M059J (cell line): Measurements from ENCODE around the gene ZNF254. TPM values are rescaled to one million over a fixed set of nuclear protein-coding genes. Genes with fewer than 3 reads are reported as not detected.
A peak's percentile ranks its signal among the peaks of the same experiment; 100 is the strongest.
"Not testable (repeated sequence)": the region's sequence is repeated elsewhere in the genome, so short reads cannot be mapped to it uniquely, and the experiment has no call there.

Experiments used
- DNase-seq: peaks from one replicate; pipeline ENCODE4 v3.0.0-alpha.2; 2012; ENCODE audit warnings: low read depth
- total RNA-seq: library from RNA; depleted of rRNA; stranded (reverse); fragments of >200 nt; shearing (Covaris generic); gene quantifications from 2 replicates; pipeline ENCODE4 v1.2.3, GENCODE V29; 2014; rRNA removed

ZNF254 gene
- total RNA-seq, result 8.0 and 10.5 TPM in 2 replicates

DNA sequence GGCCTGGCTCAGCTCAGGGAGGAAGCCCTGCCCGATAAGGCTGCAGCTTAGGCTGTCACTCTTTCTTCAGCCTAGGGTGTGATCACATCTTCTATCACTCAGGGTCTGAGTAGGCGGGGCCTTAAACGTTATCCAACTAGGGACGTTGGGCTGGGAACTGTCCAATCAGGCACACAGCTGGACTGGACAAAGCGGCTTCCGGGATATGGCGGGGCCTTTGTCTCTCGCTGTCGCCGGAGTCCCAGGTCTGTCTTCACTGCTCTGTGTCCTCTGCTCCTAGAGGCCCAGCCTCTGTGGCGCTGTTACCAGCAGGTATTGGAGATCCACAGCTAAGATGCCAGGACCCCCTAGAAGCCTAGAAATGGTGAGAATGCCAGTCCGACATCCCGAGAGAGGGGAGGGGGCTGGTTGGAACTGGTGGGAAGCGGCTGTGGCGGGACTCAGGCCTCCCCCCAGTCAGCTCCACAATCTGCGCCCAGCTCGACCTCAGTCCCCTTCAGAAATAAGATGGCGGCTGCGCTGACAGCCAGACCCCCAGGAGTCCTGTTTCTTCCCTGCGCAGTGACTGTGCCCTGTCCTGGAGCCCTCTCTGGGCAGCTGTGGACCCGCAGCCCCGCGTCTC is at the start of gene ZNF254:
ZNF254 (plus strand) TSS at position 214 of the 622 bp plus-strand sequence; CDS start at position 335, 121 bp downstream.
- peak; percentile 97 for DNase-seq

DNA sequence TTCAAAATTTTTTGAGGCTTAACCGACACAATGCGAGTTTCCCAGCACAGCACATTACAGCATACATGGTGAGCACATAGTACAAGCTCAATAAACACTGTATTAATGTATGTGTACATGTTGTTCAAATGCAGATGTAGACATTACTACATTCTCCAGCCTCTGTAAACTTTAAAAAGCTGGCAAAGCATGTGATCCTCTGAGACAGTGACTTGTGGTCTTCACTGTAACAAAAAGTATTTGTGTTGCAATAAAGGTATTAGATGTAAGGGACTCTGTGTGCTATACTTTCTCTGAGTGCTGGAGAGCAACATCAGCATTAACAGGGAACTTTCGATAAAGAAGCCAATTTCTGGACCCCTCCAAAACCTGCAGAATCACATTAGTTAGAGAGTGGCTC is 46.4 kb upstream of the ZNF254 start:
- no peak for DNase-seq

DNA sequence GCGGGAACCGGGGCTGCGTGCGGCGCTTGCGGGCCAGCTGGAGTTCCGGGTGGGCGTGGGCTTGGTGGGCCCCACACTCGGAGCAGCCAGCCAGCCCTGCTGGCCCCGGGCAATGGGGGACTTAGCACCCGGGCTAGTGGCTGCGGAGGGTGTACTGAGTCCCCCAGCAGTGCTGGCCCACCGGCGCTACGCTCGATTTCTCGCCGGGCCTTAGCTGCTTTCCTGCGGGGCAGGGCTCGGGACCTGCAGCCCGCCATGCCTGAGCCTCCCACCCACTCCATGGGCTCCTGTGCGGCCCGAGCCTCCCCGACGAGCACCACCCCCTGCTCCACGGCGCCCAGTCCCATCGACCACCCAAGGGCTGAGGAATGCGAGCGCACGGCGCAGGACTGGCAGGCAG is 45.7 kb upstream of the ZNF254 start:
- DNase-seq, result not testable (repeated sequence)

GRCh38 chr19:24046550-24046949 is 40.4 kb upstream of the ZNF254 start:
- DNase-seq, result no peak

GRCh38 chr19:24048261-24048660 is 38.7 kb upstream of the ZNF254 start:
- no peak for DNase-seq

GRCh38 chr19:24049537-24049936 is 37.5 kb upstream of the ZNF254 start:
- no peak for DNase-seq

GRCh38 chr19:24051516-24051915 is 35.5 kb upstream of the ZNF254 start:
- no peak for DNase-seq

DNA sequence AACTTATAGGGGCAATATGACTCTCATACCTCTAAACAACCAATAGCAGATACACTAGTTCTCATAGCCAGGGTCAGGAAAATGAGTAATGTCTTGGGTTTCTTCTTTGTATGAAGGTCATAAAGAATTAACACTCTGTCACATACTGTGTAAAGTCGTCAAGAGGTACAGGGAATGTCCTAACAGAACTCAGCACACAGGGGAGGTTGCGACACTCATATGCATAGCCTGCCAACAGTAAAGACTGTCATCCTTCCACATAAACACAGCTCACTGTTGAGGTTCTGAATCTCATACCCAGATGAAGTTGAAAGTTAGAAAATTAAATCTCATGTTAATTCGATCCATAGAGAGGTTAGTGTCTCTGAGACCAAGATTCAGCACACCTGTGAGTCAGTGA is 34.2 kb upstream of the ZNF254 start:
- peak; percentile 10 for DNase-seq

DNA sequence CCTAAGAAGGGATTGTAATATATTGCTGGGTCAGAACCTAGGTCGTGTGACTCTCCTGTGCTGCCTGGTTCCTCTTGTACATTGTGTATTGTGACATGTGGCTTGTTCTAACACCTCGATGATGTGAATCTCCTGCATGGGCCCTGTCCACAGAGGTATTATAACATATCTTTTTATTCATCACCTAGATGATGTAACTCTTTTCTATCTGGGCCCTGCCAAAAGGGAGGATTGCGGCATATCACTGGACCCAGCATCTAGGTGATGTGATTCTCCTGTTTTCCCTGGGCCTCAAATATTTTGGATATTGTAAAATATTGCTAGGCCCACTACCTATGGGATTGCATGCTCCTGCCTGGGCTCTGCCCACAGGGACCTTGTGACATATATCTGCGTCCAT is 33.4 kb upstream of the ZNF254 start:
- no peak for DNase-seq

- peak; percentile 96 for DNase-seq
Measured at GRCh38 chr19:24054044-24054935, 32.7 kb upstream of the ZNF254 start.

- no peak for DNase-seq
Measured at GRCh38 chr19:24055548-24055947, 31.4 kb upstream of the ZNF254 start.

DNA sequence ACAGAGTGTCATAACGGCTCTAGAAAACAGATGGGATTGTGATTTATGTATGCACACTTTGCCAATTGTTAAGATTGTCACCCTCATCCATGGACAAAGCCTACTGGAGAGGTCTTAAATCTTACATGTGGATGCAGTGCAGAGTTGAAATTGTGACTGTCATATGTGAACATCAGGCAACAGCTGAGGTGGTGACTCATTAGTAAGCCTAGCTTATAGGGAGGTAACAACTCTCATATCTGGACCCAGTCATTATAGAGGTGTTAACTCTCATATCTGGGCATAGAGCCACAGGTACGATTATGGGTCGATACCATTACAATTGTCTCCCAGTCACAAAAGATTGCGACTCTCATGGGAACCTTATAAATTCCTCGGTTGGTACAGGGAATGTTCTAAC is 29.8 kb upstream of the ZNF254 start:
- no peak for DNase-seq

DNA sequence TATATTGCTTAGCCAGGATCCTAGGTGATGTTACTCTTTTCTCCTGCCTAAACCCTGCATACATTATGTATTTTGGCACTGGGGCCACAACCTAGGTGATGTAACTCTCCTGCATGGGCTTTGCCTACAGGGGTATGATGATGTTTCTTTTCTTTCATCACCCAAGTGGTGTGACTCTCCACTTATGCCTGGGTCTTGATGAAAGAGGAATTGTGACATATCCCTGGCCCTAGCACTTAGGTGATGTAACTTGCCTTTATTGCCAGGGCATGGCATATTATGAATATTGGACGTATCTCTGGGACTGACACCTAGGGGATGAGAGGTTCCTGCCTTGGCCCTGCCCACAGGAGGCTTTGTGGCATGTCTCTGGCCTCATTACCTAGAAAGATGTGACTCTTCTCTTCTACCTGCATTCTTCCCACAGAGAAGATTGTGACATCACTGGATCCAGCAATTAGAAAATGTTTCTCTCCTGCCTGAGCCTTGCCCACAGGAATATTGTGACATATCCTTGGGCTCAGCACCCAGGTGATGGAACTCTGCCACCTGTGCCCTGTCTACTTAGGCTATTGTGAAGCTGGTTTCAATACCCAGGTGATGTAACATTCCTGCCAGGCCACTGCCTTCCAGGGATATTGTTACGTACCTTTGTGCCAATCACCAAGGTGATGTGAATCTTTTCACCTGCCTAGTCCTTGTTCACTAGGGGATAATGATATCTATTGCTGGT is 27.3 kb upstream of the ZNF254 start:
- no peak for DNase-seq

GRCh38 chr19:24060687-24061356 is 26.2 kb upstream of the ZNF254 start:
- peak; percentile 24 for DNase-seq

- DNase-seq, result peak; percentile 18
Measured at GRCh38 chr19:24062190-24062589, 24.8 kb upstream of the ZNF254 start.

- DNase-seq, result no peak
Measured at GRCh38 chr19:24063295-24063694, 23.7 kb upstream of the ZNF254 start.

- DNase-seq, result no peak
Measured at GRCh38 chr19:24064175-24064574, 22.8 kb upstream of the ZNF254 start.

DNA sequence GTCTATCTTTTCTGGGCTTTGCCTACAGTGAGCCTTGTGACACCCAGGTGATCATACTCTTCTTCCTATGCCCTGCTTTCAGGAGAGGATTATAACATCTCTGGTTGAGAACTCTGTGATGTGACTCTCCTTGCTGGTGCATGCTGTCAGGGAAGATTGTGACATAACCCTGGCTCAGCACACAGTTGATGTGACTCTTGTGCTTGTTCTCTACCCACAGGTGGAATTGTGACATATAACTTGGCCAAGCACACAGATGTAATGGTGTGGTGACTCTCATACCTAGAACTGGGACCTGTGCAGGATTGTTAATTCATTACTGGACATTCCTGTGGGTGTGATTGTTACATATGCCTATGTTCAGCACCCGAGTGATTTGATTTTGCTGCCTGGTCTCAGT is 21.7 kb upstream of the ZNF254 start:
- no peak for DNase-seq

- DNase-seq, result no peak
Measured at GRCh38 chr19:24065865-24066604, 21.0 kb upstream of the ZNF254 start.

DNA sequence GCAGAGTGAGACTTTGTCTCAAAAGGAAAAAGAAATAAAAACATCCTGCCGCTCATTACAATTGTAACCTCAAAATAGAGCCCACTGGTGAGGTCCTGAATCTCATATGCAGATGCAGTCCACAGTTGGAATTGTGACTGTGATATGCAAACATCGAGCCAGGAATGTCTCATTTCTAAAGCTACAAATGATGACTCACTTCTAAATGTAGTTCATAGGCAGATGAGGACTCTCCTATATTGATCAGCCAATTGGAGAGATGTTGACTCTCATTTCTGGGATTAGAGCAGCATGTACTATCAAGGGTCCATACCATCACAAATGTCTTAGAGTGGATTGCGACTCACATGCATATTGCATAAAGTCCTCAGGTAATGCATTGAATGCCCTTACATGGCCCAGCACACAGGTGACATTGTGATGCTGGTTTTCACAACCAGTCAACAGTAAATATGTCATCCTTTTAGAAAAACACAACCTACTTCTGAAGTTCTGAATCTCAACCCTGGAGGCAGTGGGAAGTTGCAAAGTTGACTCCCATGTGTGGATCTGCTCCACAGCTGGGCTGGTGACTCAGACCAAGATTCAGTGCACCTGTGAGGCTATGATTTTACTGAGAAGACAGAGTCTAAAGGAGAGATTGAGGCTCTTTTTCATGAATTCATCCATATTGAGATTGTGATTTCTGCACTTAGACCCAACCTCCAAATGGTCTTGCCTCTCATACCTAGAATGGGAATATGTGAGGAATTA is 16.9 kb upstream of the ZNF254 start:
- no peak for DNase-seq
